Left colon (tissue), 2 donors: Measurements from ENCODE around the gene MALAT1. TPM values are rescaled to one million over a fixed set of nuclear protein-coding genes. Genes with fewer than 3 reads are reported as not detected.

Experiments used
- ATAC-seq: fragments of 200-7000 bp; cut with Tn5 transposase; one replicate; pipeline ENCODE4 v1.9.1; 2020; ENCODE audit warnings: mild to moderate bottlenecking, moderate library complexity
- DNase-seq, 2 donors: peaks; one replicate each; pipeline ENCODE4 v3.0.0-alpha.2; 2020
- intact Hi-C, 2 donors: fragments of 100-400 bp; cut with DNase I in 1 of 2; cut with micrococcal nuclease in 1 of 2; formaldehyde crosslinking; loops; one replicate each; pipeline versions ENCODE4 v1.11.2 to v1.14.0; 2022; cut with DNase I, micrococcal nuclease
- total RNA-seq, 2 donors: library from RNA; stranded (reverse); fragmentation: NEBNext Ultra II Directional; extraction: Animal tissue kit (Norgen Biotek cat#: 25700); gene quantifications; one replicate each; pipeline ENCODE4 v1.2.1, GENCODE V29; 2021
- donor health status: DM: no; HTN: no; CAD: no.
- donor health status: DM: yes; HTN: yes; CAD: no.

Gene MALAT1
- total RNA-seq, 2 donors from 2014 or later, result 7,483 to 9,013 TPM

GRCh38 chr11:65546217-65546958, 47.5 kb downstream of the MALAT1 start:
- peak; percentile 84 for ATAC-seq
- peak; percentile 95 to 98 for DNase-seq
- intact Hi-C loops, result no loop called here

- intact Hi-C loops, result no loop called here
- peak in 1 of 2 donors; percentile 36 for DNase-seq
- ATAC-seq, result no peak
These were observed 48.7 kb downstream of the MALAT1 start for GRCh38 chr11:65547446-65548125.

GRCh38 chr11:65548395-65548794, 49.5 kb downstream of the MALAT1 start:
- no peak for ATAC-seq
- DNase-seq, result no peak
- intact Hi-C loops, result no loop called here

- ATAC-seq (no peak), DNase-seq (no peak)
- intact Hi-C loops, result no loop called here
These were observed 50.3 kb downstream of the MALAT1 start for GRCh38 chr11:65549096-65549495.

GRCh38 chr11:65551572-65552387, 52.9 kb downstream of the MALAT1 start:
- intact Hi-C loops, result no loop called here
- DNase-seq (peak; percentile 86 to 87), ATAC-seq (peak; percentile 75)

GRCh38 chr11:65552388-65552951, 53.6 kb downstream of the MALAT1 start:
- ATAC-seq (no peak), DNase-seq (no peak)
- intact Hi-C loops, result no loop called here

- ATAC-seq, result peak; percentile 1
- intact Hi-C loops, result no loop called here
- DNase-seq, result peak; percentile 43 to 58
These were observed 54.6 kb downstream of the MALAT1 start for GRCh38 chr11:65553301-65554001.

- DNase-seq, result no peak
- intact Hi-C loops, result no loop called here
- no peak for ATAC-seq
These were observed 55.4 kb downstream of the MALAT1 start for GRCh38 chr11:65554057-65554818.

GRCh38 chr11:65554842-65555430, 56.1 kb downstream of the MALAT1 start:
- no peak for ATAC-seq
- DNase-seq, result no peak
- intact Hi-C loops, result no loop called here

GRCh38 chr11:65555693-65556231, 56.9 kb downstream of the MALAT1 start:
- intact Hi-C loops, result no loop called here
- DNase-seq, result no peak
- no peak for ATAC-seq

Other genes with a start within 250 kb of the MALAT1 start
- gene POLA2, start 237.1 kb upstream of the MALAT1 start, total RNA-seq, result 1 to 10 TPM; 4.3 to 9.8 TPM
- gene CDC42EP2, start 184.2 kb upstream of the MALAT1 start, total RNA-seq, result 10 to 100 TPM; 10.3 to 16.2 TPM
- 10 to 100 TPM; 25.9 to 33.1 TPM for gene DPF2, start 165.2 kb upstream of the MALAT1 start, total RNA-seq
- gene TIGD3, start 144.3 kb upstream of the MALAT1 start, total RNA-seq, result under 1 TPM; 0.20 to 0.61 TPM
- 1 to 10 TPM; 5.8 to 8.4 TPM for gene SLC25A45, start 116.4 kb upstream of the MALAT1 start, total RNA-seq
- gene FRMD8, start 112.4 kb upstream of the MALAT1 start, total RNA-seq, result 10 to 100 TPM; 38.1 to 42.2 TPM
- gene NEAT1, start 76.2 kb upstream of the MALAT1 start, total RNA-seq, result 1,000 to 10,000 TPM in 1 of 2 donors, 100 to 1,000 TPM in 1; 818 to 1,135 TPM
- gene SCYL1, start 26.0 kb downstream of the MALAT1 start, total RNA-seq, result 10 to 100 TPM; 58.4 to 70.8 TPM
- gene LTBP3, start 59.3 kb downstream of the MALAT1 start, total RNA-seq, result 10 to 100 TPM; 24.9 to 42.9 TPM
- gene ZNRD2, start 71.4 kb downstream of the MALAT1 start, total RNA-seq, result 10 to 100 TPM; 15.4 to 18.5 TPM
- gene FAM89B, start 73.5 kb downstream of the MALAT1 start, total RNA-seq, result 10 to 100 TPM; 24.4 to 33.8 TPM
- 10 to 100 TPM; 78.7 to 89.7 TPM for gene EHBP1L1, start 77.0 kb downstream of the MALAT1 start, total RNA-seq
- gene KCNK7, start 96.8 kb downstream of the MALAT1 start, total RNA-seq, result 1 to 10 TPM in 1 of 2 donors, under 1 TPM in 1; 0.40 to 1.3 TPM
- gene MAP3K11, start 115.2 kb downstream of the MALAT1 start, total RNA-seq, result 100 to 1,000 TPM in 1 of 2 donors, 10 to 100 TPM in 1; 94.7 to 101 TPM
- gene PCNX3, start 116.7 kb downstream of the MALAT1 start, total RNA-seq, result 10 to 100 TPM; 47.8 to 56.0 TPM
- 10 to 100 TPM; 25.5 to 34.3 TPM for gene SIPA1, start 139.1 kb downstream of the MALAT1 start, total RNA-seq
- 10 to 100 TPM; 57.6 to 62.9 TPM for gene RELA, start 163.9 kb downstream of the MALAT1 start, total RNA-seq
- 10 to 100 TPM; 70.8 to 72.3 TPM for gene KAT5, start 213.2 kb downstream of the MALAT1 start, total RNA-seq
- 10 to 100 TPM; 23.7 to 31.2 TPM for gene RNASEH2C, start 221.8 kb downstream of the MALAT1 start, total RNA-seq